SU-DHL-6 (cell line): Measurements from ENCODE around the gene CHST12.
"Not testable (repeated sequence)": the region's sequence is repeated elsewhere in the genome, so short reads cannot be mapped to it uniquely, and the experiment has no call there.

Experiments used
- H2AFZ ChIP-seq: fragments of 200-600 bp; sonication (generic); 2 replicates; pipeline ENCODE4 v1.6.1; 2014; ENCODE audit warnings: low read depth, mild to moderate bottlenecking, moderate library complexity, mixed read lengths, antibody characterized with exemption, low read length; ENCODE audit not compliant: severe bottlenecking
- H3F3A ChIP-seq: fragments of 200-600 bp; shearing (Covaris generic); 2 replicates; pipeline ENCODE4 v1.6.0; 2016; ENCODE audit warnings: antibody characterized with exemption, mild to moderate bottlenecking; ENCODE audit not compliant: insufficient read depth
- H3K27ac ChIP-seq: fragments of 200-600 bp; sonication (generic); 2 replicates; pipeline ENCODE4 v1.5.1; 2016; ENCODE audit warnings: low read depth, mild to moderate bottlenecking, low read length, moderate library complexity, mixed read lengths
- H3K27me3 ChIP-seq: fragments of 200-600 bp; sonication (generic), shearing (Covaris generic); 2 replicates; pipeline ENCODE4 v1.6.0; 2014; ENCODE audit warnings: mild to moderate bottlenecking, low read length
- H3K36me3 ChIP-seq: fragments of 200-600 bp; sonication (generic); 2 replicates; pipeline ENCODE4 v1.6.1; 2014; ENCODE audit warnings: mild to moderate bottlenecking, low read length, mixed read lengths
- H3K4me2 ChIP-seq: fragments of 300-600, 200-600 bp; shearing (Covaris generic), sonication (generic); 2 replicates; pipeline ENCODE4 v1.6.0; 2014; ENCODE audit warnings: low read length, low read depth, mild to moderate bottlenecking; ENCODE audit not compliant: poor library complexity, severe bottlenecking
- H3K4me3 ChIP-seq: fragments of 200-600 bp; sonication (generic); 2 replicates; pipeline ENCODE4 v1.5.1; 2014; ENCODE audit warnings: antibody characterized with exemption, low read length, mild to moderate bottlenecking, mixed read lengths; ENCODE audit not compliant: insufficient read depth, poor library complexity, severe bottlenecking
- H3K79me2 ChIP-seq: fragments of 200-600 bp; sonication (generic); 2 replicates; pipeline ENCODE4 v1.6.1; 2014; ENCODE audit warnings: mild to moderate bottlenecking, low read length, moderate library complexity; ENCODE audit not compliant: insufficient read depth
- H3K9ac ChIP-seq: fragments of 200-600 bp; sonication (generic); 2 replicates; pipeline ENCODE4 v1.7.0; 2014; ENCODE audit warnings: mild to moderate bottlenecking, low read length
- H3K9me2 ChIP-seq: fragments of 200-600 bp; sonication (generic); replicated peaks from 2 replicates; pipeline ENCODE4 v1.6.1; 2014; ENCODE audit warnings: low read length; ENCODE audit not compliant: insufficient read depth
- H3K9me3 ChIP-seq: fragments of 200-600 bp; sonication (generic); 2 replicates; pipeline ENCODE4 v1.6.1; 2014; ENCODE audit warnings: low read length, mixed read lengths; ENCODE audit not compliant: insufficient read depth
- H4K20me1 ChIP-seq: fragments of 200-600 bp; sonication (generic); 2 replicates; pipeline ENCODE4 v1.6.1; 2014; ENCODE audit warnings: low read depth, mild to moderate bottlenecking, antibody characterized with exemption, low read length, moderate library complexity, mixed read lengths
- CTCF ChIP-seq: fragments of 200-600 bp; sonication (generic); IDR thresholded peaks from one replicate; pipeline ENCODE4 v1.5.1; 2017; ENCODE audit warnings: antibody characterized with exemption, mild to moderate bottlenecking, low read length, moderate library complexity; ENCODE audit not compliant: insufficient read depth, poor library complexity, severe bottlenecking
- EZH2phosphoT487 ChIP-seq: fragments of 200-600 bp; sonication (generic), shearing (Covaris generic); conservative IDR thresholded peaks from 2 replicates; pipeline ENCODE4 v1.6.1; 2018; ENCODE audit warnings: mild to moderate bottlenecking, antibody characterized with exemption, low read length, moderate library complexity, mixed read lengths

CHST12 gene

GRCh38 chr7:2465928-2466327, 62.5 kb downstream of the CHST12 start:
- no peaks in the 10 kb centered on the region for H4K20me1 ChIP-seq
- no peak overlapping the region for H3K27ac ChIP-seq
- H3K9me3 ChIP-seq: no peaks in the 10 kb centered on the region
- no peak overlapping the region for H3K4me2 ChIP-seq
- TF ChIP-seq CTCF (no peak), EZH2phosphoT487 (no peak)
- no peak overlapping the region for H2AFZ ChIP-seq
- no peaks in the 10 kb centered on the region for H3K79me2 ChIP-seq
- H3K4me3 ChIP-seq: no peak overlapping the region
- no peaks in the 10 kb centered on the region for H3K9me2 ChIP-seq
- no peaks in the 10 kb centered on the region for H3K36me3 ChIP-seq
- no peaks in the 10 kb centered on the region for H3F3A ChIP-seq
- no peak overlapping the region for H3K9ac ChIP-seq
- no peaks in the 10 kb centered on the region for H3K27me3 ChIP-seq

GRCh38 chr7:2466675-2467074, 63.3 kb downstream of the CHST12 start:
- Histone ChIP-seq H4K20me1 (no peaks in the 10 kb centered on the region), H3K4me3 (no peak overlapping the region), H3K4me2 (no peak overlapping the region), H3K27ac (no peak overlapping the region), H3K9me3 (no peaks in the 10 kb centered on the region), H3K9me2 (no peaks in the 10 kb centered on the region), H3K27me3 (no peaks in the 10 kb centered on the region), H3K9ac (no peak overlapping the region), H3K36me3 (no peaks in the 10 kb centered on the region), H3F3A (no peaks in the 10 kb centered on the region), H2AFZ (no peak overlapping the region), H3K79me2 (no peaks in the 10 kb centered on the region)
- TF ChIP-seq CTCF (no peak), EZH2phosphoT487 (no peak)

GRCh38 chr7:2468227-2468626, 64.8 kb downstream of the CHST12 start:
- H3K27me3 ChIP-seq: no peaks in the 10 kb centered on the region
- no peaks in the 10 kb centered on the region for H3K36me3 ChIP-seq
- H2AFZ ChIP-seq: no peak overlapping the region
- no peak overlapping the region for H3K4me3 ChIP-seq
- TF ChIP-seq CTCF (no peak), EZH2phosphoT487 (no peak)
- H3K9ac ChIP-seq: no peak overlapping the region
- H3K9me2 ChIP-seq: no peaks in the 10 kb centered on the region
- no peak overlapping the region for H3K4me2 ChIP-seq
- no peaks in the 10 kb centered on the region for H3K79me2 ChIP-seq
- no peaks in the 10 kb centered on the region for H3K9me3 ChIP-seq
- no peaks in the 10 kb centered on the region for H4K20me1 ChIP-seq
- no peaks in the 10 kb centered on the region for H3F3A ChIP-seq
- H3K27ac ChIP-seq: no peak overlapping the region

- H3K9me3 ChIP-seq, H3K79me2 ChIP-seq, H3K4me2 ChIP-seq, H3K27me3 ChIP-seq, H3K9ac ChIP-seq, H3F3A ChIP-seq, H3K36me3 ChIP-seq, H3K27ac ChIP-seq, H2AFZ ChIP-seq, H4K20me1 ChIP-seq, H3K9me2 ChIP-seq, H3K4me3 ChIP-seq: not testable (repeated sequence)
These were observed 66.2 kb downstream of the CHST12 start for GRCh38 chr7:2469460-2470203.
